BE2C (cell line): ENCODE measurements around the gene ICA1L.
"Not testable (repeated sequence)": the region's sequence is repeated elsewhere in the genome, so short reads cannot be mapped to it uniquely, and the experiment has no call there.

ENCODE experiments used
- DNase-seq: peaks from one replicate; pipeline ENCODE4 v3.0.0-alpha.2; 2020
- H3K27me3 ChIP-seq: fragments of 250-450 bp; sonication (Bioruptor Pico); 2 replicates; pipeline ENCODE4 v1.5.1; 2020; ENCODE audit warnings: mild to moderate bottlenecking
- H3K36me3 ChIP-seq: fragments of 250-450 bp; sonication (Bioruptor Pico); 2 replicates; pipeline ENCODE4 v1.5.1; 2020; ENCODE audit warnings: mild to moderate bottlenecking
- H3K4me1 ChIP-seq: fragments of 250-450 bp; sonication (Bioruptor Pico); 2 replicates; pipeline ENCODE4 v1.5.1; 2020
- H3K4me3 ChIP-seq: 2 replicates; pipeline ENCODE4 v1.5.1; 2011; ENCODE audit warnings: low read depth, low read length
- H3K9me3 ChIP-seq: fragments of 250-450 bp; sonication (Bioruptor Pico); 2 replicates; pipeline ENCODE4 v1.5.1; 2020
- TF ChIP-seq, protein P1 (sequence below): IDR thresholded peaks from 2 replicates; pipeline ENCODE4 v1.5.1; 2012; ENCODE audit warnings: mild to moderate bottlenecking, low read depth, low read length

The ICA1L gene

GRCh38 chr2:202815548-202816360, 55.8 kb downstream of the ICA1L start:
- H3K4me3 ChIP-seq, result no peak overlapping the region
- TF ChIP-seq, protein P1, sequence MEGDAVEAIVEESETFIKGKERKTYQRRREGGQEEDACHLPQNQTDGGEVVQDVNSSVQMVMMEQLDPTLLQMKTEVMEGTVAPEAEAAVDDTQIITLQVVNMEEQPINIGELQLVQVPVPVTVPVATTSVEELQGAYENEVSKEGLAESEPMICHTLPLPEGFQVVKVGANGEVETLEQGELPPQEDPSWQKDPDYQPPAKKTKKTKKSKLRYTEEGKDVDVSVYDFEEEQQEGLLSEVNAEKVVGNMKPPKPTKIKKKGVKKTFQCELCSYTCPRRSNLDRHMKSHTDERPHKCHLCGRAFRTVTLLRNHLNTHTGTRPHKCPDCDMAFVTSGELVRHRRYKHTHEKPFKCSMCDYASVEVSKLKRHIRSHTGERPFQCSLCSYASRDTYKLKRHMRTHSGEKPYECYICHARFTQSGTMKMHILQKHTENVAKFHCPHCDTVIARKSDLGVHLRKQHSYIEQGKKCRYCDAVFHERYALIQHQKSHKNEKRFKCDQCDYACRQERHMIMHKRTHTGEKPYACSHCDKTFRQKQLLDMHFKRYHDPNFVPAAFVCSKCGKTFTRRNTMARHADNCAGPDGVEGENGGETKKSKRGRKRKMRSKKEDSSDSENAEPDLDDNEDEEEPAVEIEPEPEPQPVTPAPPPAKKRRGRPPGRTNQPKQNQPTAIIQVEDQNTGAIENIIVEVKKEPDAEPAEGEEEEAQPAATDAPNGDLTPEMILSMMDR, result no peak
- H3K27me3 ChIP-seq, result no peaks in the 10 kb centered on the region
- H3K4me1 ChIP-seq, result 0 out of 2 replicates have a peak, but pooled peaks cover 2% of the 10 kb centered on the region
- no peaks in the 10 kb centered on the region for H3K36me3 ChIP-seq
- DNase-seq, result no peak
- no peaks in the 10 kb centered on the region for H3K9me3 ChIP-seq

DNA sequence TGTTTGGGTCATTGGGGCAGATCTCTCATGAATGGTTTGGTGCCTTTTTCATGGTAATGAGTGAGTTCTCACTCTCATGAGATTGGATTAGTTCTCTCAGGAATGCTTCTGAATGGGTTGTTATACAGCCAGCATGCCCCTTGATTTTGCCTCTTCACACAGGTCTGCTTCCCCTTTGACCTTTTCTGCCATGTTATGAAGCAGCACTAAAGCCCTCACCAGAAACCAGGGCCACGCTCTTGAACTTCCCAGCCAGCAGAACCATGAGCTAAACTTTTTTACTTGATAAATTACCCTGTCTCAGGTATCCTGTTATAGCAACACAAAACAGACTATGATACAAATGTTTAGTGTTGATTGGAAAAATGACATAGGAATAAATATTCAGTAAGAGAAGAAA, 57.3 kb downstream of the ICA1L start:
- TF ChIP-seq, protein P1, result no peak
- Histone ChIP-seq H3K36me3 (no peaks in the 10 kb centered on the region), H3K9me3 (no peaks in the 10 kb centered on the region), H3K4me3 (no peak overlapping the region), H3K27me3 (no peaks in the 10 kb centered on the region), H3K4me1 (0 out of 2 replicates have a peak, but pooled peaks cover 2% of the 10 kb centered on the region)
- DNase-seq, result no peak

DNA sequence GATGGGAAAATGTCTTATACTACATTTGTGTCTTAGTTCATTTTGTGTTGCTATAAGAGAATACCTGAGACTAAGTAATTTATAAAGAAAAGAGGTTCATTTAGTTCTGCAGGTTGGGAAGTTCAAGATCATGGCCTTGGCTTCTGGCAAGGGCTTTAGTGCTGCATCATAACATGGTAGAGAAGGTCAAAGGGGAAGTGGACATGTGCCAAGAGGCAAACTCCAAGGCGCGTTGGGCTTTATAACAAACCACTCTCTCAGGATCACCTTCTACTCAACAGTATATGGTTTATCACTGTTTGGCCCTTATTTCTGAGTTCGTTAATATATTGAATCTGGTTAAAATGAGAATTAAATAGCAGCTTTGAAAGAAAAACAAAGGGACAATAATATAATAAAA, 58.2 kb downstream of the ICA1L start:
- H3K9me3 ChIP-seq, result no peaks in the 10 kb centered on the region
- no peak overlapping the region for H3K4me3 ChIP-seq
- no peaks in the 10 kb centered on the region for H3K4me1 ChIP-seq
- H3K36me3 ChIP-seq, result no peaks in the 10 kb centered on the region
- TF ChIP-seq, protein P1, result no peak
- H3K27me3 ChIP-seq, result no peaks in the 10 kb centered on the region
- DNase-seq, result no peak

- Histone ChIP-seq H3K36me3 (no peaks in the 10 kb centered on the region), H3K27me3 (no peaks in the 10 kb centered on the region), H3K4me3 (no peak overlapping the region), H3K4me1 (peaks cover 6% of the 10 kb centered on the region; the same call in 1 of the 2 replicates), H3K9me3 (no peaks in the 10 kb centered on the region)
- no peak for DNase-seq
- TF ChIP-seq, protein P1, result no peak
Measured at GRCh38 chr2:202808754-202809153, 62.8 kb downstream of the ICA1L start.

GRCh38 chr2:202807431-202808138, 64.0 kb downstream of the ICA1L start:
- H3K4me1 ChIP-seq, H3K4me3 ChIP-seq, H3K36me3 ChIP-seq, H3K27me3 ChIP-seq, H3K9me3 ChIP-seq: not testable (repeated sequence)
- peak; percentile 47 for DNase-seq

DNA sequence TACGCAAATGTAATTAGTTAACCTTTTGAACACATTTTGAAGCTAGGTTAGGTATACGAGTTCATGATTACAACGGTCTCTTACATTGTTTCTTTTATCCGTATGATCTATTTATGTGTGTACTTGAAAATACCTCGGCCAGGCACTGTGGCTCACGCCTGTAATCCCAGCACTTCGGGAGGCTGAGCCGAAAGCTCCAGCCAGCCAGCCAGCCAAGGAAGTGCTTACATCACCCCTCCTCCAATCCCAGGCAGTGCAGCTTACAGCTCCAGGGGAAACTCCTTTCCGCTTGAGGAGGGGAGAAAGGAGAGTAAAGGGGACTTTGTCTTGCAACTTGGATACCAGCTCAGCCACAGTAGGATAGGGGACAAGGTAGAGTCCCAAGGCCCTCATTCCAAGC, 65.7 kb downstream of the ICA1L start:
- not testable (repeated sequence) for DNase-seq, H3K27me3 ChIP-seq, H3K4me3 ChIP-seq, H3K9me3 ChIP-seq, H3K36me3 ChIP-seq, H3K4me1 ChIP-seq

DNA sequence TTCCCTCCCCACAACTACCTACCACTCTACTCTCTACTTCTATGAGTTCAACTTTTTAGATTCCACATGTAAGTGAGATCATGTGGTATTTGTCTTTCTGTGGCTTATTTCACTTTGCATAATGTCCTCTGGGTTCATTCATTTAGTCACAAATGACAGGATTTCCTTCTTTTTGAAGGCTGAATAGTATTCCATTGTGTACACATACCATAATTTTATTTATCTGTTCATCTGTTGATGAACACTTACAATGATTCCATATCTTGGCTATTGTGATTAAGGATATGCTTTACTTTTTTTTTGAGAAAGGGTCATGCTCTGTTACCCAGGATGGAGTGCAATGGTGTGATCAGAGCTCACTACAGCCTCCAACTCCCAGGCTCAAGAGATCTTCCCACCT, 73.6 kb downstream of the ICA1L start:
- no peaks in the 10 kb centered on the region for H3K36me3 ChIP-seq
- TF ChIP-seq, protein P1, result no peak
- no peak for DNase-seq
- no peak overlapping the region for H3K4me3 ChIP-seq
- H3K27me3 ChIP-seq, result no peaks in the 10 kb centered on the region
- H3K4me1 ChIP-seq, result no peaks in the 10 kb centered on the region
- H3K9me3 ChIP-seq, result no peaks in the 10 kb centered on the region; the same call in 1 of the 2 replicates
